Measurements from ENCODE around the gene DAP.

DNA sequence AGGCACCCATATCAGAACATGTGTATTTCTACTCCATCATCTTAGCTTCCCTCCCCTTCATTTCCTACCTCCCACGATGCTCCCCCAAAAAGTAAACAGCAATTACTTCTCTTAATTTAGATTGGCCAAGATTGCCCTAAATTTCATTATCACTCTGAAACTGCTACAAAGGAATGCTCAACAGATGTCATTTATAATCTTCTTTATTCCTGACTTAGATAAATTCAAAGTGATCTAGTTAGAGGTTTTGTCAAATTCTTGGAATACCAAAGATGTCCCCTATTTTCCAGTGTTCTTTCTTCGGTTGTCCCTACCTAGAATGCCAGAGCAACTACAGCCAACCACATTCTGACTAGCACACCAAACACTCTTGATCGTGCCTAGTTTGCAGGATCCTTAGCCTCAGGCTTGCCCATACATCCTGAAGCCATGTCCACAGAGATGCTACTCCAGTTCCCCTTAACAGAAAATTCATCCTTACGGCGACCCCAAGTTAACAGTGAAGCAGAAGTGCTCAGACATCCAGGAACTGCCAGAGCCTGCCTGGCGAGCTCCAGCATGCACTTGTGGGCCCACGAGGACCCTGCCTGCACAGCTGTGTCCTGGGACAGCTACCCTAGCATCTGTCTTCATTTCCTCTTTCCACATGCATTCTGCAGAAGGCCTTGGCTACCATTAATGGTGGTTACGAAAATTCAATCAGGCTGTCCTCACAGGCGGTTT is 31.6 kb downstream of the DAP start:
- TF ChIP-seq EZH2 (IDR thresholded peaks at IDR 0.05; ENCODE audit: low read length, missing control alignments), result no peak
- TF ChIP-seq, protein P1, sequence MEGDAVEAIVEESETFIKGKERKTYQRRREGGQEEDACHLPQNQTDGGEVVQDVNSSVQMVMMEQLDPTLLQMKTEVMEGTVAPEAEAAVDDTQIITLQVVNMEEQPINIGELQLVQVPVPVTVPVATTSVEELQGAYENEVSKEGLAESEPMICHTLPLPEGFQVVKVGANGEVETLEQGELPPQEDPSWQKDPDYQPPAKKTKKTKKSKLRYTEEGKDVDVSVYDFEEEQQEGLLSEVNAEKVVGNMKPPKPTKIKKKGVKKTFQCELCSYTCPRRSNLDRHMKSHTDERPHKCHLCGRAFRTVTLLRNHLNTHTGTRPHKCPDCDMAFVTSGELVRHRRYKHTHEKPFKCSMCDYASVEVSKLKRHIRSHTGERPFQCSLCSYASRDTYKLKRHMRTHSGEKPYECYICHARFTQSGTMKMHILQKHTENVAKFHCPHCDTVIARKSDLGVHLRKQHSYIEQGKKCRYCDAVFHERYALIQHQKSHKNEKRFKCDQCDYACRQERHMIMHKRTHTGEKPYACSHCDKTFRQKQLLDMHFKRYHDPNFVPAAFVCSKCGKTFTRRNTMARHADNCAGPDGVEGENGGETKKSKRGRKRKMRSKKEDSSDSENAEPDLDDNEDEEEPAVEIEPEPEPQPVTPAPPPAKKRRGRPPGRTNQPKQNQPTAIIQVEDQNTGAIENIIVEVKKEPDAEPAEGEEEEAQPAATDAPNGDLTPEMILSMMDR (conservative IDR thresholded peaks at IDR 0.05 in 1 of 2, IDR thresholded peaks at IDR 0.05 in 1 of 2; ENCODE audit: low read depth in 1 of 2, low read length in 2 of 2), result no peak

Data from fibroblast of lung (primary cell).